GM12892 (cell line): ENCODE measurements around the gene LMCD1.

Experiments used
- POLR2A ChIP-seq: IDR thresholded peaks from 2 replicates; pipeline ENCODE4 v1.6.1; 2011; ENCODE audit warnings: low read depth, low read length, control low read depth
- POLR2AphosphoS5 ChIP-seq: IDR thresholded peaks from 2 replicates; pipeline ENCODE4 v1.6.1; 2011; ENCODE audit warnings: low read depth, low read length, control low read depth
- TAF1 ChIP-seq: IDR thresholded peaks from 2 replicates; pipeline ENCODE4 v1.6.1; 2011; ENCODE audit warnings: low read depth, mild to moderate bottlenecking, control low read depth, low read length, borderline replicate concordance

GRCh38 chr3:8538223-8538622, 36.6 kb downstream of the LMCD1 start:
- no peak for TF ChIP-seq POLR2A
- TF ChIP-seq TAF1: no peak
- TF ChIP-seq POLR2AphosphoS5: no peak
